K562 (cell line): Measurements from ENCODE around the gene SVOP. TPM values are rescaled to one million over a fixed set of nuclear protein-coding genes. Genes with fewer than 3 reads are reported as not detected.

ENCODE experiments used
- ATAC-seq: fragments of 200-7000 bp; cut with Tn5 transposase; 3 replicates; pipeline ENCODE4 v1.9.1; 2020; ENCODE audit warnings: moderate library complexity
- BruUV-seq: library from RNA; stranded (reverse); fragments of 400-500 nt; replicated peaks from 2 replicates; lab custom pipeline; 2021; lab: Mats Ljungman, UMichigan
- CTCF ChIA-PET: fragments of 300-600 bp; formaldehyde crosslinking; extraction: SDS; loops from one replicate; lab custom pipeline; 2021; ENCODE audit warnings: low intra/inter-chr PET ratio; lab: Yijun Ruan, JAX
- POLR2A ChIA-PET: fragments of 300-600, 350-650 bp; sonication (Branson Sonifier 250); formaldehyde crosslinking; extraction: SDS; loops from one replicate; lab custom pipeline; 2021; ENCODE audit warnings: antibody characterized with exemption, inconsistent platforms; lab: Yijun Ruan, JAX
- DNase-seq, 4 experiments: peaks; one replicate each; pipeline versions ENCODE4 v3.0.0 to v3.0.0-alpha.2; 2011 to 2018; ENCODE audit warnings: low spot score in 3 of 4, mixed read lengths in 3 of 4; ENCODE audit errors: extremely low read depth in 1 of 4
- FAIRE-seq: peaks from 2 replicates; lab custom pipeline; 2011; peaks lifted over from hg19 to GRCh38; lab: Jason Lieb, UNC
- H2AFZ ChIP-seq: 2 replicates; pipeline ENCODE4 v1.6.0; 2011; ENCODE audit warnings: low read depth, low read length, control low read depth, inconsistent platforms
- H3K27ac ChIP-seq: fragments of 200-600 bp; 3 replicates; pipeline ENCODE4 v1.8.0; 2011; ENCODE audit warnings: low read depth, mild to moderate bottlenecking, control low read depth, inconsistent platforms, low read length, moderate library complexity, mixed read lengths; ENCODE audit errors: extremely low read depth
- H3K27me3 ChIP-seq, 2 experiments: fragments of 300-600 bp in 1 of 2; 2 replicates in 1 of 2; 3 replicates in 1 of 2; pipeline versions ENCODE4 v1.6.0 to v1.8.0; 2011; ENCODE audit warnings: inconsistent platforms in 2 of 2, low read length in 2 of 2, mild to moderate bottlenecking in 1 of 2, mixed read lengths in 1 of 2, moderate library complexity in 1 of 2; ENCODE audit not compliant: control insufficient read depth in 2 of 2, insufficient read depth in 2 of 2
- H3K36me3 ChIP-seq: fragments of 300-600 bp; 3 replicates; pipeline ENCODE4 v1.8.0; 2011; ENCODE audit warnings: mild to moderate bottlenecking, low read length, inconsistent platforms; ENCODE audit not compliant: control insufficient read depth, insufficient read depth
- H3K4me1 ChIP-seq, 2 experiments: fragments of 200-600 bp in 1 of 2; replicated peaks in 1 of 2; 2 replicates in 1 of 2; 3 replicates in 1 of 2; pipeline versions ENCODE4 v1.5.1 to v1.8.0; 2011; ENCODE audit warnings: inconsistent platforms in 2 of 2, low read length in 2 of 2, mild to moderate bottlenecking in 1 of 2, mixed read lengths in 1 of 2, moderate library complexity in 1 of 2; ENCODE audit not compliant: control insufficient read depth in 2 of 2, insufficient read depth in 2 of 2
- H3K4me2 ChIP-seq: 2 replicates; pipeline ENCODE4 v1.6.1; 2011; ENCODE audit warnings: low read length, control low read depth, inconsistent platforms, mixed read lengths; ENCODE audit not compliant: insufficient read depth
- H3K4me3 ChIP-seq: fragments of 200-600 bp; sonication (generic), shearing (Covaris generic); 2 replicates; pipeline ENCODE4 v1.5.1; 2016; ENCODE audit warnings: control low read depth, inconsistent platforms
- H3K79me2 ChIP-seq: fragments of 200-600 bp; 3 replicates; pipeline ENCODE4 v1.8.0; 2011; ENCODE audit warnings: low read length, inconsistent platforms; ENCODE audit not compliant: control insufficient read depth, insufficient read depth
- H3K9ac ChIP-seq, 2 experiments: 2 replicates each; pipeline versions ENCODE4 v1.6.0 to v1.6.1; 2011; ENCODE audit warnings: low read depth in 2 of 2, low read length in 2 of 2, control low read depth in 1 of 2, inconsistent platforms in 1 of 2, mild to moderate bottlenecking in 1 of 2, mixed read lengths in 1 of 2; ENCODE audit not compliant: insufficient read depth in 1 of 2
- H3K9me1 ChIP-seq: one replicate; pipeline ENCODE4 v1.6.0; 2011; ENCODE audit warnings: inconsistent platforms, mild to moderate bottlenecking, low read length, moderate library complexity; ENCODE audit not compliant: control insufficient read depth, insufficient read depth
- H3K9me3 ChIP-seq: replicated peaks from 2 replicates; pipeline ENCODE4 v1.5.1; 2011; ENCODE audit warnings: low read depth, low read length, inconsistent platforms; ENCODE audit not compliant: control insufficient read depth, insufficient read depth
- H4K20me1 ChIP-seq: replicated peaks from 2 replicates; pipeline ENCODE4 v1.6.1; 2011; ENCODE audit warnings: low read length, inconsistent platforms, mixed read lengths; ENCODE audit not compliant: control insufficient read depth, insufficient read depth
- AFF4 ChIP-seq: sonication (generic); formaldehyde crosslinking; IDR thresholded peaks from 2 replicates; pipeline ENCODE4 v1.8.0; 2023; ENCODE audit warnings: mild to moderate bottlenecking, missing genetic modification reagents
- CBX3 ChIP-seq, 2 experiments: IDR thresholded peaks; 1 replicate in 1 of 2; 2 replicates in 1 of 2; pipeline ENCODE4 v1.6.1; 2012; ENCODE audit warnings: inconsistent platforms in 2 of 2, low read length in 2 of 2, borderline replicate concordance in 1 of 2, control low read depth in 1 of 2
- JUN ChIP-seq, 2 experiments: sonication (generic) in 1 of 2; formaldehyde crosslinking in 1 of 2; IDR thresholded peaks; 2 replicates each; pipeline versions ENCODE4 v1.6.1 to v1.8.0; 2012 to 2022; ENCODE audit warnings: borderline replicate concordance in 2 of 2, mild to moderate bottlenecking in 2 of 2, improper control_type of control experiment in 1 of 2, low read depth in 1 of 2, low read length in 1 of 2, missing genetic modification reagents in 1 of 2
- NEUROD1 ChIP-seq: fragments of 150-350 bp; IDR thresholded peaks from 2 replicates; pipeline ENCODE4 v1.6.1; 2014; ENCODE audit warnings: borderline replicate concordance, low read length, low read depth; ENCODE audit not compliant: partially characterized antibody
- PCBP1 ChIP-seq: fragments of 200-400 bp; formaldehyde crosslinking; IDR thresholded peaks from 2 replicates; pipeline ENCODE4 v1.6.1; 2018; ENCODE audit warnings: mild to moderate bottlenecking, low read depth, low read length; ENCODE audit not compliant: poor library complexity, severe bottlenecking
- SRSF9 ChIP-seq: fragments of 200-400 bp; formaldehyde crosslinking; IDR thresholded peaks from 2 replicates; pipeline ENCODE4 v1.6.1; 2017; ENCODE audit warnings: low read depth, low read length, borderline replicate concordance
- XRCC5 ChIP-seq: fragments of 200-400 bp; formaldehyde crosslinking; IDR thresholded peaks from 2 replicates; pipeline ENCODE4 v1.6.1; 2017; ENCODE audit warnings: low read depth, mild to moderate bottlenecking, low read length
- ZNF586 ChIP-seq: fragments of 450-650 bp; formaldehyde crosslinking; conservative IDR thresholded peaks from 2 replicates; pipeline ENCODE4 v1.4.0; 2020; ENCODE audit warnings: mild to moderate bottlenecking, moderate library complexity
- WGBS: fragments of 100-300 bp; shearing (Covaris generic); methylation state at CpG from one replicate; pipeline ENCODE4 v1.1.6; 2016; ENCODE audit warnings: low coverage, mixed read lengths; ENCODE audit not compliant: insufficient coverage; ENCODE audit errors: missing lambda C conversion rate; 5-methylcytosine and 5-hydroxymethylcytosine counted together
- in situ Hi-C: fragments of 300-500 bp; cut with MboI; formaldehyde crosslinking; loops from 4 replicates; pipeline ENCODE4 v1.15.0; 2018; ENCODE audit warnings: inconsistent platforms, mixed read lengths
- intact Hi-C: fragments of 100-400 bp; cut with micrococcal nuclease; formaldehyde crosslinking; loops from 2 replicates; pipeline ENCODE4 v1.14.2; 2022
- polyA plus RNA-seq, 8 experiments: library from polyadenylated mRNA; depleted of rRNA in 4 of 8; stranded (reverse) in 5 of 8; unstranded in 3 of 8; fragments of >200 nt; fragmentation: Nextera tagmentation in 2 of 8; fragmentation: Illumina TruSeq in 1 of 8; extraction: Ambion mirVana in 2 of 8; extraction: Trizol in 1 of 8; gene quantifications; 2 replicates each; pipeline versions ENCODE4 v1.2.1 to v1.2.3, GENCODE V29; 2011 to 2014; ENCODE audit warnings: inconsistent platforms in 1 of 8, missing spikeins in 1 of 8
- total RNA-seq, 7 experiments: library from RNA; depleted of rRNA in 6 of 7; stranded (reverse); fragments of >200 nt in 6 of 7; fragmentation: Illumina TruSeq in 2 of 7; extraction: Trizol in 2 of 7; gene quantifications; 2 replicates each; pipeline versions ENCODE4 v1.2.1 to v1.2.3, GENCODE V29; 2011 to 2021; ENCODE audit warnings: low replicate concordance in 1 of 7
- TF ChIP-seq, protein P1 (sequence below): sonication (generic); formaldehyde crosslinking; IDR thresholded peaks from 2 replicates; pipeline ENCODE4 v1.8.1; 2023; ENCODE audit warnings: mild to moderate bottlenecking, missing genetic modification reagents
- TF ChIP-seq, protein P2 (sequence below): fragments of 250-450 bp; sonication (Bioruptor Pico); IDR thresholded peaks from 2 replicates; pipeline ENCODE4 v1.4.0; 2020
- TF ChIP-seq, protein P3 (sequence below): fragments of 250-450 bp; sonication (Bioruptor Pico); IDR thresholded peaks from 2 replicates; pipeline ENCODE4 v1.5.0; 2021; ENCODE audit warnings: mild to moderate bottlenecking, borderline replicate concordance

Gene SVOP
- total and polyA plus RNA-seq, 9 of the 15 experiments (the other 6 are each of a cell fraction or from before 2014, with no cell fraction given): 0.01 to 0.09 (median 0.06) TPM; not detected in 1

- TF ChIP-seq, protein P1, sequence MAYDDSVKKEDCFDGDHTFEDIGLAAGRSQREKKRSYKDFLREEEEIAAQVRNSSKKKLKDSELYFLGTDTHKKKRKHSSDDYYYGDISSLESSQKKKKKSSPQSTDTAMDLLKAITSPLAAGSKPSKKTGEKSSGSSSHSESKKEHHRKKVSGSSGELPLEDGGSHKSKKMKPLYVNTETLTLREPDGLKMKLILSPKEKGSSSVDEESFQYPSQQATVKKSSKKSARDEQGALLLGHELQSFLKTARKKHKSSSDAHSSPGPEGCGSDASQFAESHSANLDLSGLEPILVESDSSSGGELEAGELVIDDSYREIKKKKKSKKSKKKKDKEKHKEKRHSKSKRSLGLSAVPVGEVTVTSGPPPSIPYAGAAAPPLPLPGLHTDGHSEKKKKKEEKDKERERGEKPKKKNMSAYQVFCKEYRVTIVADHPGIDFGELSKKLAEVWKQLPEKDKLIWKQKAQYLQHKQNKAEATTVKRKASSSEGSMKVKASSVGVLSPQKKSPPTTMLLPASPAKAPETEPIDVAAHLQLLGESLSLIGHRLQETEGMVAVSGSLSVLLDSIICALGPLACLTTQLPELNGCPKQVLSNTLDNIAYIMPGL (CRISPR knock-in tag): no peak
- TF ChIP-seq JUN (IDR thresholded peaks at IDR 0.05; ENCODE audit: borderline replicate concordance, low read depth, low read length) (no peak), JUN (CRISPR knock-in tag; IDR thresholded peaks at IDR 0.05; ENCODE audit: borderline replicate concordance) (no peak), ZNF586 (no peak), CBX3 (IDR thresholded peaks at IDR 0.05; ENCODE audit: borderline replicate concordance in 1 of 2, low read length in 2 of 2) (no peak), XRCC5 (no peak), AFF4 (CRISPR knock-in tag) (no peak), PCBP1 (no peak), SRSF9 (no peak), NEUROD1 (no peak)
- TF ChIP-seq, protein P2, sequence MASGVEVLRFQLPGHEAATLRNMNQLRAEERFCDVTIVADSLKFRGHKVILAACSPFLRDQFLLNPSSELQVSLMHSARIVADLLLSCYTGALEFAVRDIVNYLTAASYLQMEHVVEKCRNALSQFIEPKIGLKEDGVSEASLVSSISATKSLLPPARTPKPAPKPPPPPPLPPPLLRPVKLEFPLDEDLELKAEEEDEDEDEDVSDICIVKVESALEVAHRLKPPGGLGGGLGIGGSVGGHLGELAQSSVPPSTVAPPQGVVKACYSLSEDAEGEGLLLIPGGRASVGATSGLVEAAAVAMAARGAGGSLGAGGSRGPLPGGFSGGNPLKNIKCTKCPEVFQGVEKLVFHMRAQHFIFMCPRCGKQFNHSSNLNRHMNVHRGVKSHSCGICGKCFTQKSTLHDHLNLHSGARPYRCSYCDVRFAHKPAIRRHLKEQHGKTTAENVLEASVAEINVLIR (CRISPR knock-in tag): no peak
- TF ChIP-seq, protein P3, sequence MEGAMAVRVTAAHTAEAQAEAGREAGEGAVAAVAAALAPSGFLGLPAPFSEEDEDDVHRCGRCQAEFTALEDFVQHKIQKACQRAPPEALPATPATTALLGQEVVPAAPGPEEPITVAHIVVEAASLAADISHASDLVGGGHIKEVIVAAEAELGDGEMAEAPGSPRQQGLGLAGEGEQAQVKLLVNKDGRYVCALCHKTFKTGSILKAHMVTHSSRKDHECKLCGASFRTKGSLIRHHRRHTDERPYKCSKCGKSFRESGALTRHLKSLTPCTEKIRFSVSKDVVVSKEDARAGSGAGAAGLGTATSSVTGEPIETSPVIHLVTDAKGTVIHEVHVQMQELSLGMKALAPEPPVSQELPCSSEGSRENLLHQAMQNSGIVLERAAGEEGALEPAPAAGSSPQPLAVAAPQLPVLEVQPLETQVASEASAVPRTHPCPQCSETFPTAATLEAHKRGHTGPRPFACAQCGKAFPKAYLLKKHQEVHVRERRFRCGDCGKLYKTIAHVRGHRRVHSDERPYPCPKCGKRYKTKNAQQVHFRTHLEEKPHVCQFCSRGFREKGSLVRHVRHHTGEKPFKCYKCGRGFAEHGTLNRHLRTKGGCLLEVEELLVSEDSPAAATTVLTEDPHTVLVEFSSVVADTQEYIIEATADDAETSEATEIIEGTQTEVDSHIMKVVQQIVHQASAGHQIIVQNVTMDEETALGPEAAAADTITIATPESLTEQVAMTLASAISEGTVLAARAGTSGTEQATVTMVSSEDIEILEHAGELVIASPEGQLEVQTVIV: no peak
- H3K4me3 ChIP-seq: no peak overlapping the region
- H3K9me1 ChIP-seq: no peaks in the 10 kb centered on the region
- no peaks in the 10 kb centered on the region for H3K36me3 ChIP-seq
- no peak overlapping the region for H3K4me2 ChIP-seq
- ChIA-PET CTCF (no interaction called here), POLR2A (interaction anchor here (1.4 kb wide), 1 partner anchor 12 kb away, joined by 4 read pairs; no protein-coding TSS in a partner anchor)
- no peaks in the 10 kb centered on the region for H3K4me1 ChIP-seq
- no peaks in the 10 kb centered on the region for H3K9me3 ChIP-seq
- in situ Hi-C loops (no loop called here), intact Hi-C loops (no loop called here)
- no peaks in the 10 kb centered on the region for H4K20me1 ChIP-seq
- H3K9ac ChIP-seq: no peak overlapping the region
- DNase-seq (no peak), ATAC-seq (no peak), FAIRE-seq (no peak)
- H3K27ac ChIP-seq: no peak overlapping the region
- WGBS: 5% methylated on average over 4 of the region's 4 CpGs
- BruUV-seq: no TSS peak
- peaks cover 3 to 34% of the 10 kb centered on the region in 2 experiments; a peak in 4 of 5 replicates for H3K27me3 ChIP-seq
- no peaks in the 10 kb centered on the region for H3K79me2 ChIP-seq
- H2AFZ ChIP-seq: no peak overlapping the region
Measured at GRCh38 chr12:108896817-108897216, 124.1 kb downstream of the SVOP start.
